Measurements from ENCODE around the gene MX1. TPM values are rescaled to one million over a fixed set of nuclear protein-coding genes. Genes with fewer than 3 reads are reported as not detected.

The MX1 gene
- total RNA-seq, 1 experiment from 2014 or later, result 2.0 TPM

GRCh38 chr21:41488080-41488479 lies 62.0 kb downstream of the MX1 start:
- Histone ChIP-seq H3K36me3 (ENCODE audit: control insufficient read depth in 1 of 2, insufficient read depth in 2 of 2, low read length in 2 of 2) (no peaks in the 10 kb centered on the region), H4K20me1 (ENCODE audit: insufficient read depth) (no peaks in the 10 kb centered on the region), H2AFZ (ENCODE audit: low read depth, low read length, poor library complexity, severe bottlenecking) (no peak overlapping the region), H3K4me2 (ENCODE audit: low read length) (no peak overlapping the region), H3K4me1 (ENCODE audit: control insufficient read depth in 1 of 2, insufficient read depth in 2 of 2, low read length in 2 of 2) (no peaks in the 10 kb centered on the region), H3K9ac (ENCODE audit: low read length) (no peak overlapping the region), H3K4me3 (replicated peaks in 1 of 2; ENCODE audit: low read depth in 1 of 2, low read length in 2 of 2) (no peak overlapping the region), H3K9me2 (ENCODE audit: insufficient read depth) (no peaks in the 10 kb centered on the region), H3K79me2 (ENCODE audit: insufficient read depth, low read length) (no peaks in the 10 kb centered on the region), H3K9me3 (ENCODE audit: control insufficient read depth in 1 of 2, insufficient read depth in 1 of 2, low read depth in 1 of 2, low read length in 2 of 2) (no peaks in the 10 kb centered on the region), H3K27ac (ENCODE audit: low read depth, low read length) (no peak overlapping the region), H3K27me3 (ENCODE audit: insufficient read depth, low read length) (no peaks in the 10 kb centered on the region)
- BruUV-seq (replicated peaks), result no TSS peak
- ChIA-PET POLR2A (no interaction called here), RAD21 (ENCODE audit: low non-redundant PET in 1 of 2, low total read pairs in 2 of 2, uncharacterized antibody in 2 of 2, unreplicated experiment in 2 of 2) (no interaction called here), CTCF (no interaction called here)
- TF ChIP-seq SRF (IDR thresholded peaks at IDR 0.05; ENCODE audit: low read depth), result no peak
- no peak for TF ChIP-seq RAD21 (IDR thresholded peaks at IDR 0.05; ENCODE audit: low read depth)
- no peak for TF ChIP-seq YY1 (IDR thresholded peaks at IDR 0.05; ENCODE audit: extremely low read depth, insufficient replicate concordance, low read depth, low read length)
- no peak for TF ChIP-seq EZH2 (IDR thresholded peaks at IDR 0.05)
- no peak for TF ChIP-seq MAX (IDR thresholded peaks at IDR 0.05)
- TF ChIP-seq POLR2AphosphoS5 (IDR thresholded peaks at IDR 0.05; ENCODE audit: low read depth, low read length), result no peak
- no peak for TF ChIP-seq ELF1 (IDR thresholded peaks at IDR 0.05; ENCODE audit: borderline replicate concordance, low read depth)
- no peak for TF ChIP-seq TCF7L2 (IDR thresholded peaks at IDR 0.05; ENCODE audit: borderline replicate concordance, extremely low read depth, insufficient read depth, insufficient read length)
- no peak for TF ChIP-seq JUND (IDR thresholded peaks at IDR 0.05)
- TF ChIP-seq SIN3A (IDR thresholded peaks at IDR 0.05; ENCODE audit: low read depth), result no peak
- no peak for TF ChIP-seq SP1 (IDR thresholded peaks at IDR 0.05; ENCODE audit: low read depth)
- ATAC-seq (no peak), DNase-seq (ENCODE audit: low read depth, low spot score) (no peak)
- intact Hi-C loops (cut with micrococcal nuclease), result no loop called here

- ChIA-PET RAD21 (ENCODE audit: low non-redundant PET in 1 of 2, low total read pairs in 2 of 2, uncharacterized antibody in 2 of 2, unreplicated experiment in 2 of 2) (no interaction called here), CTCF (no interaction called here), POLR2A (no interaction called here)
- TF ChIP-seq SP1 (IDR thresholded peaks at IDR 0.05; ENCODE audit: low read depth), result no peak
- TF ChIP-seq ZNF274 (IDR thresholded peaks at IDR 0.05; ENCODE audit: low read depth, low read length), result no peak
- TF ChIP-seq POLR2A (IDR thresholded peaks at IDR 0.05; ENCODE audit: borderline replicate concordance, extremely low read depth, insufficient read depth, insufficient read length), result no peak
- TF ChIP-seq FOSL1 (IDR thresholded peaks at IDR 0.05; ENCODE audit: low read depth), result no peak
- no peaks in the 10 kb centered on the region for H3K9me3 ChIP-seq (ENCODE audit: control insufficient read depth in 1 of 2, insufficient read depth in 1 of 2, low read depth in 1 of 2, low read length in 2 of 2)
- no peaks in the 10 kb centered on the region for H3K79me2 ChIP-seq (ENCODE audit: insufficient read depth, low read length)
- BruUV-seq (replicated peaks), result no TSS peak
- no peak overlapping the region for H3K9ac ChIP-seq (ENCODE audit: low read length)
- no peak overlapping the region for H3K4me2 ChIP-seq (ENCODE audit: low read length)
- no peak overlapping the region for H3K27ac ChIP-seq (ENCODE audit: low read depth, low read length)
- no peak overlapping the region for H3K4me3 ChIP-seq (replicated peaks in 1 of 2; ENCODE audit: low read depth in 1 of 2, low read length in 2 of 2)
- no peaks in the 10 kb centered on the region for H3K9me2 ChIP-seq (ENCODE audit: insufficient read depth)
- no peaks in the 10 kb centered on the region for H3K4me1 ChIP-seq (ENCODE audit: control insufficient read depth in 1 of 2, insufficient read depth in 2 of 2, low read length in 2 of 2)
- no peaks in the 10 kb centered on the region for H3K36me3 ChIP-seq (ENCODE audit: control insufficient read depth in 1 of 2, insufficient read depth in 2 of 2, low read length in 2 of 2)
- no peaks in the 10 kb centered on the region for H3K27me3 ChIP-seq (ENCODE audit: insufficient read depth, low read length)
- intact Hi-C loops (cut with micrococcal nuclease), result no loop called here
- no peak overlapping the region for H2AFZ ChIP-seq (ENCODE audit: low read depth, low read length, poor library complexity, severe bottlenecking)
- ATAC-seq (no peak), DNase-seq (ENCODE audit: low read depth, low spot score) (no peak)
- H4K20me1 ChIP-seq (ENCODE audit: insufficient read depth), result no peaks in the 10 kb centered on the region
These were observed 63.3 kb downstream of the MX1 start for GRCh38 chr21:41489329-41489728.
